Suprapubic skin (tissue), 4 donors: Measurements from ENCODE around the gene RPRD1B. TPM values are rescaled to one million over a fixed set of nuclear protein-coding genes. Genes with fewer than 3 reads are reported as not detected.
"Not testable (repeated sequence)": the region's sequence is repeated elsewhere in the genome, so short reads cannot be mapped to it uniquely, and the experiment has no call there.

Experiments
- DNase-seq, 2 donors: peaks; one replicate each; pipeline ENCODE4 v3.0.0-alpha.2; 2019; ENCODE audit warnings: low spot score in 2 of 2
- H3K27ac ChIP-seq: fragments of 200-600 bp; sonication (generic); one replicate; pipeline ENCODE4 v1.5.1; 2019
- H3K27me3 ChIP-seq: fragments of 200-600 bp; sonication (generic); one replicate; pipeline ENCODE4 v1.5.1; 2019
- H3K36me3 ChIP-seq: fragments of 200-600 bp; sonication (generic); one replicate; pipeline ENCODE4 v1.5.1; 2019
- H3K4me1 ChIP-seq: fragments of 200-600 bp; sonication (generic); one replicate; pipeline ENCODE4 v1.5.1; 2019
- H3K4me3 ChIP-seq: fragments of 200-600 bp; sonication (generic); one replicate; pipeline ENCODE4 v1.5.1; 2019; ENCODE audit warnings: mild to moderate bottlenecking
- H3K9me3 ChIP-seq: fragments of 200-600 bp; sonication (generic); one replicate; pipeline ENCODE4 v1.5.1; 2019
- CTCF ChIP-seq, 2 donors: fragments of 200-600 bp in 1 of 2; fragments of 450-650 bp in 1 of 2; sonication (generic) in 1 of 2; IDR thresholded peaks; one replicate each; pipeline ENCODE4 v1.5.1; 2016 to 2019; ENCODE audit warnings: antibody characterized with exemption in 2 of 2, mild to moderate bottlenecking in 1 of 2, moderate library complexity in 1 of 2
- EP300 ChIP-seq: sonication (generic); formaldehyde crosslinking; IDR thresholded peaks from one replicate; pipeline ENCODE4 v1.6.1; 2017; ENCODE audit warnings: antibody characterized with exemption
- POLR2A ChIP-seq, 2 donors: fragments of 450-650 bp; IDR thresholded peaks; one replicate each; pipeline ENCODE4 v1.6.1; 2017; ENCODE audit warnings: antibody characterized with exemption in 2 of 2, mild to moderate bottlenecking in 2 of 2, moderate library complexity in 2 of 2
- POLR2AphosphoS5 ChIP-seq, 3 donors: sonication (generic); formaldehyde crosslinking; IDR thresholded peaks; one replicate each; pipeline ENCODE4 v1.6.1; 2017; ENCODE audit warnings: antibody characterized with exemption in 3 of 3
- WGBS: methylation state at CpG from one replicate; pipeline ENCODE4 v1.1.5; 2018; 5-methylcytosine and 5-hydroxymethylcytosine counted together
- total RNA-seq, 4 donors: library from RNA; depleted of rRNA; stranded (reverse); fragments of >200 nt; gene quantifications; one replicate each; pipeline ENCODE4 v1.1.0, GENCODE V29; 2016

The RPRD1B gene
- total RNA-seq, 4 donors from 2014 or later: 24.7 to 45.6 (median 27.7) TPM

DNA sequence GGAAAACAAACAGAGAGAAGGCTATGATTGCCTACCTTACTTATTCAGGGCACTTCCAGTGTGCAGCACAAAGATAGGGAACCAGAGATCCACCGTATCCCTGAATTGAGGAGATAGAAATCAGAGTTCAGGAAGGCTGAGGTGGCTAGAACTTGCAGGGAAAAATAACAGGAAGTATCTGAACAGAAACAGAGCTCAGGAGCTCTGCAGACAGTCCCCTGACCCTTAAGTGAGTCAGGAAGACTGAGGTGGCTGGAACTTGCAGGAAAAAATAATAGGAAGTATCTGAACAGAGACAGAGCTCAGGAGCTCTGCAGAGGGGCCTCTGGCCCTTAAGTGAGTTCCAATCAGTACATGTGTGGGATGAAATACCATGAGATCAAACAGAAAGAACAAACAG is 65.4 kb downstream of the RPRD1B start:
- Histone ChIP-seq H3K27ac (no peak overlapping the region), H3K4me3 (no peak overlapping the region), H3K4me1 (peaks cover 11% of the 10 kb centered on the region), H3K36me3 (no peaks in the 10 kb centered on the region), H3K9me3 (no peaks in the 10 kb centered on the region), H3K27me3 (no peaks in the 10 kb centered on the region)
- TF ChIP-seq EP300 (no peak), POLR2A (IDR thresholded peaks at IDR 0.05) (no peak), CTCF (IDR thresholded peaks at IDR 0.05) (no peak), POLR2AphosphoS5 (IDR thresholded peaks at IDR 0.05) (no peak)
- WGBS: 86% methylated on average over 1 of the region's 1 CpG
- no peak for DNase-seq

DNA sequence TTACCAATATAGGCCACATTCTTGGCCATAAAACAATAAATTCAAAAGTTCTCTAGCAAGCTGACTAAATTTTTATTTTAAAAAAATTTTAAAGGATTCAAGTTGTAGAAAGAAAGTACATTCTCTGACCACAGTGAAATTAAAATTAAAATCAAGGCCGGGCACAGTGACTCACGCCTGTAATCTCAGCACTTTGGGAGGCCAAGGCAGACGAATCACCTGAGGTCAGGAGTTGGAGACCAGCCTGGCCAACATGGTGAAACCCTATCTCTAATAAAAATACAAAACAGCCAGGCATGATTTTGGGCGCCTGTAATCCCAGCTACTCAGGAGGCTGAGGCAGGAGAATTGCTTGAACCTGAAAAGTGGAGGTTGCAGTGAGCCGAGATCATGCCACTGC is 68.7 kb downstream of the RPRD1B start:
- WGBS: 94% methylated on average over 5 of the region's 5 CpGs
- not testable (repeated sequence) for H3K4me3 ChIP-seq, H3K9me3 ChIP-seq, H3K27me3 ChIP-seq, H3K36me3 ChIP-seq, DNase-seq, H3K4me1 ChIP-seq, H3K27ac ChIP-seq

DNA sequence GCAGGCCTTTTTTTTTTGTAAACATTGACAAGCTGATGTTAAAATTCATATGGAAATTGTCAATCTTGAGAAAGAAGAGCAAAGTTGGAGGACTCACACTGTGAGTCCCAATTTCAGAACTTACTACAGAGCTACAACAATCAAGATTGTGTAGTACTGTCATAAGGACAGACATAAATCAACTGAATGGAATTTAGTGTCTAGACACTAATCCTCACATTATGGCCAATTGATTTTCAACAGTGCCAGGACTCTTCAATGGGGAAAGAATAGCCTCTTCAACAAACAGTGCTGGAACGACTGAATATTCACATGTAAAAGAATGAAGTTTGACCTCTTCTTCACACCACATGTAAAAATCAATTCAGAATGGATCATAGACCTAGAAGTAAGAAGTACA is 70.7 kb downstream of the RPRD1B start:
- WGBS: 26% methylated on average over 1 of the region's 1 CpG

DNA sequence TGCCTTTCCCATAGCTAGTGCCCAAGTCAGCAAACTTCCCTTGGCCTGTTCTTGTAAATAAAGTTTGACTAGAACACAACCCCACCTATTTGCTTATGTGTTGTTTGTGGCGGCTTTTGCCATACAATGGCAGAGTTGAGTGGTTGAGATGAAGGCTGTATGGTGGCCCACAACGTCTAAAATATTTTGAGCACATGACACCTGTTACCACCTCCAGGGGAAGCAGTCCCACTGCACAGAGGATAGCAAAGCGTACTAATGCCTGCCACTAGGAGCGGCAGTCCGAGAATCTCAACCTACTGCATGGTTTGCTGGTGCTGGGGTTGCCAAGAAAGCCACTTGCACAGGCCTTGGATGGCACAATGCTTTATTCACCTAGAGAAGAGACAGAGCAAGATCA is 72.9 kb downstream of the RPRD1B start:
- DNase-seq: no peak
- Histone ChIP-seq H3K4me3 (no peak overlapping the region), H3K9me3 (no peaks in the 10 kb centered on the region), H3K27me3 (no peaks in the 10 kb centered on the region), H3K4me1 (peaks cover 16% of the 10 kb centered on the region), H3K36me3 (no peaks in the 10 kb centered on the region), H3K27ac (no peak overlapping the region)
- TF ChIP-seq POLR2A (IDR thresholded peaks at IDR 0.05) (no peak), CTCF (IDR thresholded peaks at IDR 0.05) (no peak), POLR2AphosphoS5 (IDR thresholded peaks at IDR 0.05) (no peak), EP300 (no peak)
- WGBS: 96% methylated on average over 5 of the region's 5 CpGs

More for the DNA sequence above, 70.7 kb downstream of the RPRD1B start:
- no peaks in the 10 kb centered on the region for H3K36me3 ChIP-seq
- H3K27me3 ChIP-seq: no peaks in the 10 kb centered on the region
- TF ChIP-seq POLR2A (IDR thresholded peaks at IDR 0.05) (no peak), CTCF (IDR thresholded peaks at IDR 0.05) (no peak), POLR2AphosphoS5 (IDR thresholded peaks at IDR 0.05) (no peak), EP300 (no peak)
- H3K9me3 ChIP-seq: no peaks in the 10 kb centered on the region
- DNase-seq: no peak
- H3K4me1 ChIP-seq: no peaks in the 10 kb centered on the region
- no peak overlapping the region for H3K27ac ChIP-seq
- no peak overlapping the region for H3K4me3 ChIP-seq

DNA sequence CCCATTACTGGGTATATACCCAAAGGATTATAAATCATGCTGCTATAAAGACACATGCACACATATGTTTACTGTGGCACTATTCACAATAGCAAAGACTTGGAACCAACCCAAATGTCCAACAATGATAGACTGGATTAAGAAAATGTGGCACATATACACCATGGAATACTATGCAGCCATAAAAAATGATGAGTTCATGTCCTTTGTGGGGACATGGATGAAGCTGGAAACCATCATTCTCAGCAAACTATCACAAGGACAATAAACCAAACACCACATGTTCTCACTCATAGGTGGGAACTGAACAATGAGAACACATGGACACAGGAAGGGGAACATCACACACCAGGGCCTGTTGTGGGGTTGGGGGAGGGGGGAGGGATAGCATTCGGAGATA is 73.8 kb downstream of the RPRD1B start:
- not testable (repeated sequence) for DNase-seq, H3K4me3 ChIP-seq, H3K9me3 ChIP-seq, H3K27ac ChIP-seq, H3K27me3 ChIP-seq, H3K36me3 ChIP-seq
- H3K4me1 ChIP-seq: peaks cover 16% of the 10 kb centered on the region
- 83% methylated on average over 1 of the region's 1 CpG for WGBS

GRCh38 chr20:38107916-38108315 is 74.4 kb downstream of the RPRD1B start:
- WGBS: 80% methylated on average over 7 of the region's 7 CpGs
- H3K4me3 ChIP-seq, DNase-seq, H3K36me3 ChIP-seq, H3K27me3 ChIP-seq, H3K27ac ChIP-seq, H3K9me3 ChIP-seq: not testable (repeated sequence)
- H3K4me1 ChIP-seq: peaks cover 16% of the 10 kb centered on the region

DNA sequence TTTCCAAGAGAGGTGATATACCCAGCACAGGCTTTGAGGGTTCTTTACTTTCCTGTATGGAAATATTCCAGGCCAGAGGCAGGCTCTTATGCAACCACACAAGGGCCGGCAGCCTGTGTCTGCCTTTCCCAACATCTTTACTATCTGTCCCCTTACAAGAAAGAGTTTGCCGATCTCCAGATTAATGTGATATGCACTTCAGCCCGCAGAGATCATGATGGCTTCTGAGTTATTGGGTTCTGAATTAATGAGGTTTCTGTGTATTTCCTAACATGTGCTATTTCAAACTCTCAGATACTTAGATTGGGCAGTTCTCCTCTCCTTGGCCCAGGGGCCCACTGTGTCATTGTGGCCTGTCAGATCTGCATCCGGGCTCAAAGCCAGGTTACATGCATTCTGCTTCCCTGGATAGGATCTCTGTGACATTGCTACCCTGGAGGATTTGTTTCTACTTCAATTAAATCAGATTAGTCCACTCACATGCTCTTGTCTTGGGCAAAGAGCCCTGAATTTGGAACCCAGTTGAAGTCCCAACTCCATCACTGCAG is 75.0 kb downstream of the RPRD1B start:
- Histone ChIP-seq H3K4me1 (peaks cover 16% of the 10 kb centered on the region), H3K36me3 (no peaks in the 10 kb centered on the region), H3K27ac (peak overlapping the region; percentile 22), H3K9me3 (no peaks in the 10 kb centered on the region), H3K27me3 (no peaks in the 10 kb centered on the region), H3K4me3 (no peak overlapping the region)
- 65% methylated on average over 4 of the region's 4 CpGs for WGBS
- DNase-seq: no peak
- TF ChIP-seq POLR2A (IDR thresholded peaks at IDR 0.05) (no peak), POLR2AphosphoS5 (IDR thresholded peaks at IDR 0.05) (no peak)
